Activated CD4-positive, alpha-beta T cell treated with anti-CD3 and anti-CD28 coated beads for 36 hours (primary cell): Measurements from ENCODE around the gene SORCS2. TPM values are rescaled to one million over a fixed set of nuclear protein-coding genes. Genes with fewer than 3 reads are reported as not detected.

Experiments
- ATAC-seq: fragments of 200-7000 bp; cut with Tn5 transposase; one replicate; pipeline ENCODE4 v1.10.0; 2021; ENCODE audit warnings: mild to moderate bottlenecking, moderate library complexity
- CTCF ChIA-PET: fragments of 350-600 bp; sonication (Branson Sonifier 250); formaldehyde crosslinking; loops from one replicate; lab custom pipeline; 2021; ENCODE audit warnings: antibody characterized with exemption; lab: Charles Lee
- POLR2A ChIA-PET: fragments of 350-600 bp; sonication (Branson Sonifier 250); formaldehyde crosslinking; loops from one replicate; lab custom pipeline; 2021; ENCODE audit warnings: antibody characterized with exemption, inconsistent platforms; lab: Charles Lee
- DNase-seq: peaks from one replicate; pipeline ENCODE4 v3.0.0-alpha.2; 2020
- H3K27ac Mint-ChIP-seq: one replicate; pipeline ENCODE4 v1.8.0; 2021; ENCODE audit warnings: mixed read lengths
- H3K27me3 Mint-ChIP-seq: one replicate; pipeline ENCODE4 v1.8.0; 2021; ENCODE audit warnings: mixed read lengths
- H3K36me3 Mint-ChIP-seq: one replicate; pipeline ENCODE4 v1.8.0; 2021; ENCODE audit warnings: low read depth, mixed read lengths
- H3K4me1 Mint-ChIP-seq: one replicate; pipeline ENCODE4 v1.8.0; 2021; ENCODE audit warnings: mixed read lengths
- H3K4me3 Mint-ChIP-seq: one replicate; pipeline ENCODE4 v1.8.0; 2021; ENCODE audit warnings: mild to moderate bottlenecking, moderate library complexity, mixed read lengths
- H3K9me3 Mint-ChIP-seq: one replicate; pipeline ENCODE4 v1.8.0; 2021; ENCODE audit warnings: low read depth, mixed read lengths
- intact Hi-C, 2 experiments: fragments of 100-400 bp; cut with DNase I in 1 of 2; cut with micrococcal nuclease in 1 of 2; formaldehyde crosslinking; loops; one replicate each; pipeline versions ENCODE4 v1.14.2 to v1.15.1; 2022 to 2024; cut with DNase I, micrococcal nuclease
- total RNA-seq, 2 experiments: library from RNA; stranded (reverse); gene quantifications; one replicate each; pipeline ENCODE4 v1.2.3, GENCODE V29; 2021

Gene SORCS2
- total RNA-seq, 2 experiments from 2014 or later: 0.04 TPM; not detected in 1

- ChIA-PET POLR2A (no interaction called here), CTCF (no interaction called here)
- H3K9me3 Mint-ChIP-seq: peaks cover 8% of the 10 kb centered on the region
- intact Hi-C loops: no loop called here
- H3K36me3 Mint-ChIP-seq: no peaks in the 10 kb centered on the region
- no peaks in the 10 kb centered on the region for H3K4me1 Mint-ChIP-seq
- H3K27ac Mint-ChIP-seq: no peak overlapping the region
- peak; percentile 1 for DNase-seq
- ATAC-seq: no peak
- no peak overlapping the region for H3K4me3 Mint-ChIP-seq
- no peaks in the 10 kb centered on the region for H3K27me3 Mint-ChIP-seq
Observed at GRCh38 chr4:7421356-7422150, 229.2 kb downstream of the SORCS2 start.

GRCh38 chr4:7422151-7422897 is 230.0 kb downstream of the SORCS2 start:
- no peaks in the 10 kb centered on the region for H3K36me3 Mint-ChIP-seq
- ChIA-PET CTCF (no interaction called here), POLR2A (no interaction called here)
- intact Hi-C loops: no loop called here
- H3K4me3 Mint-ChIP-seq: no peak overlapping the region
- peaks cover 8% of the 10 kb centered on the region for H3K9me3 Mint-ChIP-seq
- no peaks in the 10 kb centered on the region for H3K4me1 Mint-ChIP-seq
- H3K27me3 Mint-ChIP-seq: no peaks in the 10 kb centered on the region
- H3K27ac Mint-ChIP-seq: no peak overlapping the region
- ATAC-seq (no peak), DNase-seq (peak; percentile 4)

GRCh38 chr4:7422898-7423180 is 230.5 kb downstream of the SORCS2 start:
- ChIA-PET CTCF (no interaction called here), POLR2A (no interaction called here)
- peak; percentile 1 for DNase-seq
- H3K27ac Mint-ChIP-seq: no peak overlapping the region
- no peaks in the 10 kb centered on the region for H3K27me3 Mint-ChIP-seq
- intact Hi-C loops: no loop called here
- no peaks in the 10 kb centered on the region for H3K36me3 Mint-ChIP-seq
- H3K9me3 Mint-ChIP-seq: peaks cover 8% of the 10 kb centered on the region
- no peaks in the 10 kb centered on the region for H3K4me1 Mint-ChIP-seq
- no peak for ATAC-seq
- H3K4me3 Mint-ChIP-seq: no peak overlapping the region

GRCh38 chr4:7423391-7423790 is 231.1 kb downstream of the SORCS2 start:
- Mint-ChIP-seq H3K9me3 (peaks cover 3% of the 10 kb centered on the region), H3K4me3 (no peak overlapping the region), H3K4me1 (no peaks in the 10 kb centered on the region), H3K27me3 (no peaks in the 10 kb centered on the region), H3K27ac (no peak overlapping the region), H3K36me3 (no peaks in the 10 kb centered on the region)
- POLR2A ChIA-PET: no interaction called here
- ATAC-seq: no peak
- intact Hi-C loops: no loop called here
- DNase-seq: peak; percentile 1
- CTCF ChIA-PET: no interaction called here

GRCh38 chr4:7423801-7424552 is 231.6 kb downstream of the SORCS2 start:
- Mint-ChIP-seq H3K36me3 (no peaks in the 10 kb centered on the region), H3K9me3 (no peaks in the 10 kb centered on the region), H3K27ac (no peak overlapping the region), H3K4me1 (no peaks in the 10 kb centered on the region), H3K27me3 (no peaks in the 10 kb centered on the region), H3K4me3 (no peak overlapping the region)
- intact Hi-C loops: no loop called here
- peak; percentile 1 for DNase-seq
- no peak for ATAC-seq
- CTCF ChIA-PET: no interaction called here
- POLR2A ChIA-PET: no interaction called here

GRCh38 chr4:7424553-7425111 is 232.3 kb downstream of the SORCS2 start:
- H3K27ac Mint-ChIP-seq: no peak overlapping the region
- DNase-seq (peak; percentile 1), ATAC-seq (no peak)
- ChIA-PET CTCF (no interaction called here), POLR2A (no interaction called here)
- no peaks in the 10 kb centered on the region for H3K9me3 Mint-ChIP-seq
- intact Hi-C loops: no loop called here
- no peak overlapping the region for H3K4me3 Mint-ChIP-seq
- H3K36me3 Mint-ChIP-seq: no peaks in the 10 kb centered on the region
- H3K27me3 Mint-ChIP-seq: no peaks in the 10 kb centered on the region
- no peaks in the 10 kb centered on the region for H3K4me1 Mint-ChIP-seq

GRCh38 chr4:7425124-7425523 is 232.8 kb downstream of the SORCS2 start:
- Mint-ChIP-seq H3K27me3 (no peaks in the 10 kb centered on the region), H3K4me1 (no peaks in the 10 kb centered on the region), H3K27ac (no peak overlapping the region), H3K36me3 (no peaks in the 10 kb centered on the region), H3K9me3 (no peaks in the 10 kb centered on the region), H3K4me3 (no peak overlapping the region)
- no peak for DNase-seq
- ATAC-seq: no peak
- CTCF ChIA-PET: no interaction called here
- intact Hi-C loops: no loop called here
- POLR2A ChIA-PET: no interaction called here

GRCh38 chr4:7425591-7426468 is 233.5 kb downstream of the SORCS2 start:
- H3K4me3 Mint-ChIP-seq: no peak overlapping the region
- no peaks in the 10 kb centered on the region for H3K4me1 Mint-ChIP-seq
- DNase-seq: peak; percentile 1
- H3K36me3 Mint-ChIP-seq: no peaks in the 10 kb centered on the region
- ChIA-PET POLR2A (no interaction called here), CTCF (interaction anchor here (0.6 to 0.7 kb wide), 2 partner anchors 254 to 648 kb away, joined by 3 read pairs; no protein-coding TSS in a partner anchor)
- no peaks in the 10 kb centered on the region for H3K9me3 Mint-ChIP-seq
- ATAC-seq: no peak
- intact Hi-C loops: no loop called here
- no peak overlapping the region for H3K27ac Mint-ChIP-seq
- H3K27me3 Mint-ChIP-seq: no peaks in the 10 kb centered on the region

- Mint-ChIP-seq H3K36me3 (no peaks in the 10 kb centered on the region), H3K27ac (no peak overlapping the region), H3K4me1 (no peaks in the 10 kb centered on the region), H3K27me3 (no peaks in the 10 kb centered on the region), H3K9me3 (no peaks in the 10 kb centered on the region), H3K4me3 (no peak overlapping the region)
- ChIA-PET CTCF (interaction anchor here (0.6 to 0.7 kb wide), 2 partner anchors 253 to 647 kb away, joined by 3 read pairs; no protein-coding TSS in a partner anchor), POLR2A (no interaction called here)
- ATAC-seq (no peak), DNase-seq (peak; percentile 2)
- intact Hi-C loops: no loop called here
Observed at GRCh38 chr4:7426525-7427171, 234.3 kb downstream of the SORCS2 start.

- H3K36me3 Mint-ChIP-seq: no peaks in the 10 kb centered on the region
- no peaks in the 10 kb centered on the region for H3K27me3 Mint-ChIP-seq
- H3K4me3 Mint-ChIP-seq: no peak overlapping the region
- H3K4me1 Mint-ChIP-seq: no peaks in the 10 kb centered on the region
- DNase-seq (no peak), ATAC-seq (no peak)
- no peak overlapping the region for H3K27ac Mint-ChIP-seq
- POLR2A ChIA-PET: no interaction called here
- intact Hi-C loops: no loop called here
- H3K9me3 Mint-ChIP-seq: no peaks in the 10 kb centered on the region
- CTCF ChIA-PET: no interaction called here
Observed at GRCh38 chr4:7427361-7427760, 235.0 kb downstream of the SORCS2 start.
